ENCODE data around the gene FGB.
A peak's percentile ranks its signal among the peaks of the same experiment; 100 is the strongest.

Gene FGB

GRCh38 chr4:154564311-154564710 lies 1.5 kb downstream of the FGB start:
- no peak for DNase-seq (ENCODE audit: low read depth, low spot score)
- TF ChIP-seq CTCF (IDR thresholded peaks at IDR 0.05; ENCODE audit: low read depth, low read length), result no peak
- in situ Hi-C loops (cut with HindIII; ENCODE audit: low sequenced_read_pairs), result no loop called here
- H3K4me3 ChIP-seq (ENCODE audit: low read depth, low read length), result no peak overlapping the region

DNA sequence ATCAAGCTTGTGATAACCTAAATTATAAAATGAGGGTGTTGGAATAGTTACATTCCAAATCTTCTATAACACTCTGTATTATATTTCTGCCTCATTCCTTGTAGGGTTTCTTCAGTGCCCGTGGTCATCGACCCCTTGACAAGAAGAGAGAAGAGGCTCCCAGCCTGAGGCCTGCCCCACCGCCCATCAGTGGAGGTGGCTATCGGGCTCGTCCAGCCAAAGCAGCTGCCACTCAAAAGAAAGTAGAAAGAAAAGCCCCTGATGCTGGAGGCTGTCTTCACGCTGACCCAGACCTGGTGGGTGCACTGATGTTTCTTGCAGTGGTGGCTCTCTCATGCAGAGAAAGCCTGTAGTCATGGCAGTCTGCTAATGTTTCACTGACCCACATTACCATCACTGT lies 2.9 kb downstream of the FGB start:
- H3K4me3 ChIP-seq (ENCODE audit: low read depth, low read length), result no peak overlapping the region
- DNase-seq (ENCODE audit: low read depth, low spot score), result no peak
- TF ChIP-seq CTCF (IDR thresholded peaks at IDR 0.05; ENCODE audit: low read depth, low read length), result no peak
- in situ Hi-C loops (cut with HindIII; ENCODE audit: low sequenced_read_pairs), result no loop called here

DNA sequence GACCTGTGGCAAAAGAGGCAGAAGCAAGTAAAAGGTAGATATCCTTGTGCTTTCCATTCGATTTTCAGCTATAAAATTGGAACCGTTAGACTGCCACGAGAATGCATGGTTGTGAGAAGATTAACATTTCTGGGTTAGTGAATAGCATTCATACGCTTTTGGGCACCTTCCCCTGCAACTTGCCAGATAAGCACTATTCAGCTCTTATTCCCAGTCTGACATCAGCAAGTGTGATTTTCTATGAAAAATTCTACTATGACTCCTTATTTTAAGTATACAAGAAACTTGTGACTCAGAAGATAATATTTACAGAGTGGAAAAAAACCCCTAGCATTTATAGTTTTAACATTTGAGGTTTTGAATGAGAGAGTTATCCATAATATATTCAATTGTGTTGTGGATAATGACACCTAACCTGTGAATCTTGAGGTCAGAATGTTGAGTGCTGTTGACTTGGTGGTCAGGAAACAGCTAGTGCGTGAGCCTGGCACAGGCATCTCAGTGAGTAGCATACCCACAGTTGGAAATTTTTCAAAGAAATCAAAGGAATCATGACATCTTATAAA lies 3.9 kb downstream of the FGB start:
- TF ChIP-seq CTCF (IDR thresholded peaks at IDR 0.05; ENCODE audit: low read depth, low read length), result no peak
- no peak overlapping the region for H3K4me3 ChIP-seq (ENCODE audit: low read depth, low read length)
- DNase-seq (ENCODE audit: low read depth, low spot score), result peak; percentile 15
- in situ Hi-C loops (cut with HindIII; ENCODE audit: low sequenced_read_pairs), result no loop called here

- TF ChIP-seq CTCF (IDR thresholded peaks at IDR 0.05; ENCODE audit: low read depth, low read length), result no peak
- DNase-seq (ENCODE audit: low read depth, low spot score), result no peak
- no peak overlapping the region for H3K4me3 ChIP-seq (ENCODE audit: low read depth, low read length)
- in situ Hi-C loops (cut with HindIII; ENCODE audit: low sequenced_read_pairs), result no loop called here
Observed at GRCh38 chr4:154569028-154569427, 6.2 kb downstream of the FGB start.

- no peak for TF ChIP-seq CTCF (IDR thresholded peaks at IDR 0.05; ENCODE audit: low read depth, low read length)
Observed at GRCh38 chr4:154569584-154569983, 6.8 kb downstream of the FGB start.

DNA sequence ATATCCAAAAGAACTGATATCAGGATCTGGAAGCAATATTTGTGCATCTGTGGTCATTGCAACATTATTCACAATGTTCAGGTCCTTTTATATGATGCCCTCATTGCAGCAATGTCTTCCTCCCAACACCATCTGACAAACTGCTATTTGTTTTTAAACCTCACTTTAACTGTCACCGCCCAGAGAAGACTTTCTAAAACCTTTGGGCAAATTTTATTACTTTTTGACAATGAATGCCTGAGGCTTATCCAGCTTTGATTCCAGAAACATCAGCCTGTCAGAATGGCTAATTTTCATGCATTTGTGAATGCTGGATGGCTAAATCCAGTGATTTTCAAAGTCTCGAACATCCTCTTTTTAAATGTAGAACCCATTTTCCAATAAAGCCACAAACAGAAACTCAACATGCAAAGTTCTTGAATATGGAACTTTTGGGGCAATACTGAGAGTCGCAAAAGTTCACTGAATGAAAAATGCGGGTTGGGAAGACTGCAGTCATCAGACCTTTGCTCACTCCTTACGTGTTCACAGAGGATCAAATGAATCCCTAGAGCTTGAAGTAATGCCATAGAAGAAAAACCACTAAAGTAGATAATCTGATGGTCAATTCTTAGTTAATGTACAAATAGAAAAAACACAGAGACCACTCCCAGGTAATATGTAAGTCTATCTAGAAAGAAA lies 10.5 kb downstream of the FGB start:
- DNase-seq (ENCODE audit: low read depth, low spot score), result no peak
- no peak for TF ChIP-seq CTCF (IDR thresholded peaks at IDR 0.05; ENCODE audit: low read depth, low read length)
- in situ Hi-C loops (cut with HindIII; ENCODE audit: low sequenced_read_pairs), result no loop called here
- H3K4me3 ChIP-seq (ENCODE audit: low read depth, low read length), result no peak overlapping the region

More at GRCh38 chr4:154569584-154569983, 6.8 kb downstream of the FGB start:
- no peak for DNase-seq (ENCODE audit: low read depth, low spot score)
- H3K4me3 ChIP-seq (ENCODE audit: low read depth, low read length), result no peak overlapping the region
- in situ Hi-C loops (cut with HindIII; ENCODE audit: low sequenced_read_pairs), result no loop called here

Data from astrocyte of the spinal cord (primary cell).